H1 (cell line): ENCODE data around the gene COL8A2. TPM values are rescaled to one million over a fixed set of nuclear protein-coding genes. Genes with fewer than 3 reads are reported as not detected.

Experiments used
- CTCF ChIA-PET: fragments of 300-600 bp; sonication (Branson Sonifier 250); formaldehyde crosslinking; loops from one replicate; lab custom pipeline; 2021; ENCODE audit not compliant: partially characterized antibody; lab: Charles Lee
- POLR2A ChIA-PET: fragments of 300-600 bp; sonication (Branson Sonifier 250); formaldehyde crosslinking; loops from one replicate; lab custom pipeline; 2021; ENCODE audit warnings: inconsistent platforms; ENCODE audit not compliant: partially characterized antibody; lab: Charles Lee
- DNase-seq, 2 experiments: peaks; one replicate each; pipeline versions ENCODE4 v3.0.0 to v3.0.0-alpha.2; 2010 to 2022; ENCODE audit warnings: low spot score in 2 of 2, low read depth in 1 of 2, mixed read lengths in 1 of 2
- FAIRE-seq: peaks from 2 replicates; lab custom pipeline; 2011; peaks lifted over from hg19 to GRCh38; lab: Jason Lieb, UNC
- H2AFZ ChIP-seq: 2 replicates; pipeline ENCODE4 v1.8.1; 2012; ENCODE audit warnings: low read length, inconsistent platforms
- H2AK5ac ChIP-seq: 2 replicates; pipeline ENCODE4 v1.6.1; 2013; ENCODE audit warnings: low read depth, low read length
- H2BK120ac ChIP-seq: replicated peaks from 2 replicates; pipeline ENCODE3; 2013; ENCODE audit warnings: low read depth, low read length, inconsistent platforms
- H2BK12ac ChIP-seq: 2 replicates; pipeline ENCODE4 v1.6.1; 2013; ENCODE audit warnings: low read depth, low read length
- H2BK15ac ChIP-seq: 2 replicates; pipeline ENCODE4 v1.6.1; 2013; ENCODE audit warnings: low read length
- H2BK20ac ChIP-seq: 2 replicates; pipeline ENCODE4 v1.6.1; 2013; ENCODE audit warnings: low read length
- H2BK5ac ChIP-seq: 2 replicates; pipeline ENCODE4 v1.6.1; 2013; ENCODE audit warnings: low read depth, low read length
- H3K14ac ChIP-seq: 2 replicates; pipeline ENCODE4 v1.6.1; 2013; ENCODE audit warnings: inconsistent platforms; ENCODE audit not compliant: insufficient read length
- H3K18ac ChIP-seq: 2 replicates; pipeline ENCODE4 v1.6.1; 2013; ENCODE audit warnings: low read length; ENCODE audit errors: extremely low read depth
- H3K23ac ChIP-seq: 2 replicates; pipeline ENCODE4 v1.6.1; 2013; ENCODE audit warnings: inconsistent platforms; ENCODE audit not compliant: insufficient read length
- H3K23me2 ChIP-seq: 2 replicates; pipeline ENCODE4 v1.6.1; 2013; ENCODE audit warnings: low read depth, low read length
- H3K27ac ChIP-seq: 2 replicates; pipeline ENCODE4 v1.6.1; 2011; ENCODE audit warnings: low read depth, low read length, inconsistent platforms
- H3K27me3 ChIP-seq, 4 experiments: replicated peaks in 1 of 4; 1 replicate in 1 of 4; 2 replicates in 3 of 4; pipeline versions ENCODE4 v1.6.1 to v1.8.1; 2011 to 2013; ENCODE audit warnings: low read length in 3 of 4, mild to moderate bottlenecking in 3 of 4, inconsistent platforms in 2 of 4, mixed read lengths in 2 of 4, moderate library complexity in 1 of 4; ENCODE audit not compliant: control insufficient read depth in 3 of 4, insufficient read depth in 3 of 4; ENCODE audit errors: extremely low read depth in 1 of 4
- H3K36me3 ChIP-seq, 4 experiments: 2 replicates each; pipeline versions ENCODE4 v1.6.1 to v1.8.1; 2011 to 2013; ENCODE audit warnings: mild to moderate bottlenecking in 4 of 4, low read length in 3 of 4, moderate library complexity in 2 of 4, control low read depth in 1 of 4, inconsistent platforms in 1 of 4; ENCODE audit not compliant: insufficient read depth in 4 of 4, control insufficient read depth in 2 of 4
- H3K4ac ChIP-seq: replicated peaks from 2 replicates; pipeline ENCODE3; 2013; ENCODE audit warnings: low read length, low read depth, mixed read lengths, inconsistent platforms; ENCODE audit not compliant: insufficient read length
- H3K4me1 ChIP-seq, 4 experiments: replicated peaks in 1 of 4; 1 replicate in 1 of 4; 2 replicates in 3 of 4; pipeline versions ENCODE4 v1.6.1 to v1.8.1; 2011 to 2013; ENCODE audit warnings: low read length in 3 of 4, inconsistent platforms in 2 of 4, mixed read lengths in 1 of 4; ENCODE audit not compliant: insufficient read depth in 4 of 4, control insufficient read depth in 3 of 4
- H3K4me2 ChIP-seq, 2 experiments: 2 replicates each; pipeline versions ENCODE4 v1.6.1 to v1.8.1; 2011 to 2013; ENCODE audit warnings: low read depth in 2 of 2, low read length in 2 of 2, control low read depth in 1 of 2, inconsistent platforms in 1 of 2, mild to moderate bottlenecking in 1 of 2; ENCODE audit not compliant: insufficient read depth in 1 of 2
- H3K4me3 ChIP-seq, 4 experiments: fragments of 200-600, 300-600 bp in 1 of 4; sonication (generic), shearing (Covaris generic), sonication (Bioruptor Twin) in 1 of 4; 2 replicates each; pipeline versions ENCODE4 v1.5.1 to v1.8.1; 2011 to 2016; ENCODE audit warnings: low read length in 4 of 4, low read depth in 3 of 4, control low read depth in 2 of 4, inconsistent platforms in 2 of 4, mild to moderate bottlenecking in 2 of 4, mixed read lengths in 1 of 4, moderate library complexity in 1 of 4; ENCODE audit not compliant: insufficient read depth in 2 of 4; ENCODE audit errors: extremely low read depth in 1 of 4
- H3K56ac ChIP-seq: replicated peaks from 2 replicates; pipeline ENCODE3; 2013; ENCODE audit warnings: low read depth, mild to moderate bottlenecking, mixed read lengths, low read length, inconsistent platforms; ENCODE audit not compliant: insufficient read length
- H3K79me1 ChIP-seq: 2 replicates; pipeline ENCODE4 v1.6.1; 2013; ENCODE audit warnings: low read depth, low read length, control low read depth
- H3K79me2 ChIP-seq, 2 experiments: 2 replicates each; pipeline versions ENCODE4 v1.6.1 to v1.8.1; 2012 to 2013; ENCODE audit warnings: low read length in 2 of 2, mild to moderate bottlenecking in 2 of 2, inconsistent platforms in 1 of 2; ENCODE audit not compliant: insufficient read depth in 2 of 2, control insufficient read depth in 1 of 2
- H3K9ac ChIP-seq, 4 experiments: replicated peaks in 1 of 4; 1 replicate in 1 of 4; 2 replicates in 3 of 4; pipeline versions ENCODE4 v1.6.1 to v1.8.1; 2011 to 2013; ENCODE audit warnings: low read depth in 3 of 4, low read length in 3 of 4, control low read depth in 2 of 4, mild to moderate bottlenecking in 2 of 4, moderate library complexity in 2 of 4, inconsistent platforms in 1 of 4; ENCODE audit errors: extremely low read depth in 1 of 4
- H3K9me3 ChIP-seq, 2 experiments: 2 replicates each; pipeline versions ENCODE4 v1.6.1 to v1.8.1; 2012 to 2013; ENCODE audit warnings: mild to moderate bottlenecking in 2 of 2, moderate library complexity in 2 of 2, control low read depth in 1 of 2, inconsistent platforms in 1 of 2, low read depth in 1 of 2, low read length in 1 of 2, mixed read lengths in 1 of 2; ENCODE audit not compliant: insufficient read depth in 2 of 2
- H4K20me1 ChIP-seq, 2 experiments: replicated peaks in 1 of 2; 2 replicates each; pipeline versions ENCODE3 to v1.8.1; 2011 to 2013; ENCODE audit warnings: inconsistent platforms in 2 of 2, low read length in 2 of 2, mild to moderate bottlenecking in 1 of 2; ENCODE audit not compliant: insufficient read depth in 2 of 2, control insufficient read depth in 1 of 2
- H4K5ac ChIP-seq: 2 replicates; pipeline ENCODE4 v1.6.1; 2013; ENCODE audit warnings: low read length, low read depth, mixed read lengths, inconsistent platforms; ENCODE audit not compliant: insufficient read length
- H4K8ac ChIP-seq: 2 replicates; pipeline ENCODE4 v1.8.0; 2013; ENCODE audit warnings: mild to moderate bottlenecking, moderate library complexity, low read length, inconsistent platforms; ENCODE audit not compliant: insufficient read depth; ENCODE audit errors: extremely low read depth
- H4K91ac ChIP-seq: replicated peaks from 2 replicates; pipeline ENCODE3; 2013; ENCODE audit warnings: low read length, mixed read lengths, inconsistent platforms; ENCODE audit not compliant: insufficient read length
- CEBPB ChIP-seq: IDR thresholded peaks from 2 replicates; pipeline ENCODE4 v1.6.1; 2012; ENCODE audit warnings: low read depth, low read length
- CTBP2 ChIP-seq: IDR thresholded peaks from 2 replicates; pipeline ENCODE4 v1.7.0; 2011; ENCODE audit warnings: borderline replicate concordance, mild to moderate bottlenecking, moderate library complexity, mixed read lengths, low read length; ENCODE audit not compliant: insufficient read depth, insufficient read length
- POLR2A ChIP-seq, 2 experiments: IDR thresholded peaks; 1 replicate in 1 of 2; 2 replicates in 1 of 2; pipeline ENCODE4 v1.6.1; 2011; ENCODE audit warnings: low read depth in 2 of 2, low read length in 2 of 2, mild to moderate bottlenecking in 2 of 2; ENCODE audit errors: control extremely low read depth in 1 of 2
- WGBS, 2 experiments: shearing (Covaris generic) in 1 of 2; methylation state at CpG; one replicate each; pipeline versions ENCODE4 v1.1.6 to v1.1.7; 2013 to 2015; ENCODE audit warnings: low lambda C conversion rate in 2 of 2, mixed read lengths in 2 of 2, inconsistent platforms in 1 of 2, low coverage in 1 of 2, missing lambda C conversion rate in 1 of 2; ENCODE audit not compliant: insufficient replicate concordance in 2 of 2, insufficient coverage in 1 of 2, insufficient read length in 1 of 2; ENCODE audit errors: extremely low coverage in 1 of 2, missing lambda C conversion rate in 1 of 2; 5-methylcytosine and 5-hydroxymethylcytosine counted together
- polyA plus RNA-seq, 7 experiments: library from polyadenylated mRNA; depleted of rRNA in 3 of 7; stranded (reverse) in 5 of 7; unstranded in 2 of 7; fragments of >200 nt in 5 of 7; fragments of 200-250 nt in 2 of 7; gene quantifications; 1 replicate in 5 of 7; 2 replicates in 1 of 7; 4 replicates in 1 of 7; pipeline versions ENCODE4 v1.2.1 to v1.2.3, GENCODE V29; 2011 to 2013; ENCODE audit warnings: missing spikeins in 2 of 7, mixed read lengths in 2 of 7
- total RNA-seq: library from RNA; stranded (reverse); fragmentation: NEBNext Ultra II Directional; extraction: Animal tissue kit (Norgen Biotek cat#: 25700); gene quantifications from 2 replicates; pipeline ENCODE4 v1.2.1, GENCODE V29; 2021

The COL8A2 gene
- total and polyA plus RNA-seq, 2 of the 8 experiments (the other 6 are each of a cell fraction or from before 2014, with no cell fraction given), result 2.1 to 2.8 TPM

- no peaks in the 10 kb centered on the region; a peak in 1 of 7 replicates for H3K27me3 ChIP-seq
- no peaks in the 10 kb centered on the region for H3K23me2 ChIP-seq
- no peak overlapping the region for H3K4me2 ChIP-seq
- H3K14ac ChIP-seq, result no peak overlapping the region
- no peak overlapping the region for H3K18ac ChIP-seq
- DNase-seq, result no peak
- no peak overlapping the region for H3K4ac ChIP-seq
- H3K79me1 ChIP-seq, result no peaks in the 10 kb centered on the region
- no peaks in the 10 kb centered on the region for H3K79me2 ChIP-seq
- no peak overlapping the region for H3K4me3 ChIP-seq
- H2AK5ac ChIP-seq, result no peak overlapping the region
- no peaks in the 10 kb centered on the region for H4K20me1 ChIP-seq
- no peak overlapping the region for H2BK120ac ChIP-seq
- no peak overlapping the region for H3K56ac ChIP-seq
- no peak overlapping the region for H2BK20ac ChIP-seq
- FAIRE-seq, result no peak
- CTCF ChIA-PET, result interaction anchor here (0.8 to 32.6 kb wide), 7 partner anchors 9 to 77 kb away, joined by 4 to 738 read pairs (median 6); partner anchors contain the start of gene TRAPPC3
- no peaks in the 10 kb centered on the region for H3K9me3 ChIP-seq
- no peak overlapping the region for H4K5ac ChIP-seq
- H4K91ac ChIP-seq, result no peak overlapping the region
- TF ChIP-seq CTBP2 (no peak), POLR2A (IDR thresholded peaks at IDR 0.05; ENCODE audit: control extremely low read depth in 1 of 2, low read depth in 2 of 2, low read length in 2 of 2) (no peak), CEBPB (no peak)
- TF ChIP-seq, all 59 proteins: peak for 0
- no peak overlapping the region for H3K27ac ChIP-seq
- H2BK15ac ChIP-seq, result no peak overlapping the region
- H3K23ac ChIP-seq, result no peak overlapping the region
- H2AFZ ChIP-seq, result no peak overlapping the region
- POLR2A ChIA-PET, result interaction anchor here (0.8 kb wide), 1 partner anchor 79 kb away, joined by 4 read pairs; no protein-coding TSS in a partner anchor
- 80% methylated on average over 3 of the region's 4 CpGs; no CpG with 5 or more reads in 1 of the 2 experiments for WGBS, 2 experiments
- no peak overlapping the region for H2BK12ac ChIP-seq
- no peak overlapping the region for H3K9ac ChIP-seq
- H2BK5ac ChIP-seq, result no peak overlapping the region
- peaks cover 0 to 4% (median 0%) of the 10 kb centered on the region in 4 experiments; a peak in 1 of 7 replicates for H3K4me1 ChIP-seq
- H4K8ac ChIP-seq, result no peak overlapping the region; the same call in 1 of the 2 replicates
- no peaks in the 10 kb centered on the region for H3K36me3 ChIP-seq
These were observed 13.9 kb downstream of the COL8A2 start for GRCh38 chr1:36111151-36111550.
